D341Med (cell line): Measurements from ENCODE around the gene FBP2.
"Not testable (repeated sequence)": the region's sequence is repeated elsewhere in the genome, so short reads cannot be mapped to it uniquely, and the experiment has no call there.

ENCODE experiments used
- DNase-seq: peaks from one replicate; pipeline ENCODE4 v3.0.0; 2012; ENCODE audit warnings: low spot score

The FBP2 gene

GRCh38 chr9:94563548-94563947 lies 30.1 kb downstream of the FBP2 start:
- no peak for DNase-seq

GRCh38 chr9:94560237-94560636 lies 33.4 kb downstream of the FBP2 start:
- DNase-seq: no peak

GRCh38 chr9:94557376-94557775 lies 36.2 kb downstream of the FBP2 start:
- DNase-seq: no peak

- DNase-seq: peak; percentile 83
These were observed 38.9 kb downstream of the FBP2 start, which contains the start of gene PCAT7 for GRCh38 chr9:94554439-94555331. TSS of gene PCAT7 (plus strand) at chr9:94555083.

DNA sequence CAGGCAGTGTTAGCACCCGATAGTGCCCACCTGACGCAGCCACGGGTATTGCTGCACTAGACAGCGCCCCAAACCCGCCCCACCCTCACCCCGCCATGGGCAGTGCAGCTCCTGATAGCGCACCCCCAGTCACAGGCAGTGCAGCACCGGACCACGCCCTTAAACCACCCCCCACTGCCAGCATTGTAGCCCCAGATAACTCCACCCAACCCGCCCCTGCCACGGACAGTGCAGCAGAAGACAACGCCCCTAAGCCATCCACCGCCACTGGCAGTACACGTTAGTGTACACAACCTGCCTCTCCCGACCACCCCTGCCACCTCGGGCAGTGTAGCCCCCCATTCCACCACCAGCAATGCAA lies 39.6 kb downstream of the FBP2 start:
- no peak for DNase-seq

- DNase-seq: no peak
These were observed 40.3 kb downstream of the FBP2 start for GRCh38 chr9:94553029-94553938.

DNA sequence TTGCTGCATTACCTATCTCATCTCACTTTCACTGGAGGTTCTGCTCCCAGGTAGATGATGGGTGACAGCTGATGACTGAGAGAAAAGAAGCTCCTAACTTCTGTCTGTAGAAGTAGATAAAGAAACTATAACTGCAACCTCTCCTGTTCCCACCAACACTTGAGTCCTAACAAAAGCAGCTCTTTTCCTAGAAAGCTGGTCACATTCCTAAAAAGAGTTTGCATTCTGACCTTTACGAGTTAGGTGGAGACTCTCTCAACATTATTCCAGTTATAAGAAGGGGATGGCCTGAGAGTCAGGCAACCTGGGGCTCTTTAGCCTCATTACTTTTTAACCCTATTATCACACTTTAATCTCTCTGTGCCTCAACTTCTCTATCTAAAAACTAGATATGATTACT lies 47.7 kb downstream of the FBP2 start:
- DNase-seq: no peak

- DNase-seq: not testable (repeated sequence)
These were observed 49.3 kb downstream of the FBP2 start for GRCh38 chr9:94544335-94544734.

GRCh38 chr9:94538908-94539307 lies 54.7 kb downstream of the FBP2 start:
- no peak for DNase-seq

- DNase-seq: no peak
These were observed 58.7 kb downstream of the FBP2 start for GRCh38 chr9:94534901-94535300.

DNA sequence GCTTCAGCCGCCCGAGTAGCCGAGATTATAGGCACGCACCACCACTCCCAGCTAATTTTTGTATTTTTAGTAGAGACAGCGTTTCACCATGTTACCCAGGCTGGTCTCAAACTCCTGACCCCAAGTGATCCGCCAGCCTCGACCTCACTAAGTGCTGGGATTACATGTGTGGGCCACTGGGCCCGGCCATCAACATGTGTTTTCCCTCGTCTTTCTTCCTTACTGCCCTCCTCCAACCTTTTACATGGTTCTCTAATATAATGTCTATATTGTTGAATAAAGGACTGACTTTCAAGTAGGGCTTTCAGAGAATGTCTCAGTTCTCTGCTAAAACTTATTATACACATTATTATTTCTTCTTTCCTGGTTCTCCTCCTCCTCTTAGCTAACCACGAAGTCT lies 60.0 kb downstream of the FBP2 start:
- DNase-seq: no peak

GRCh38 chr9:94533155-94533554 lies 60.5 kb downstream of the FBP2 start:
- no peak for DNase-seq

- DNase-seq: no peak
These were observed 64.7 kb downstream of the FBP2 start for GRCh38 chr9:94528886-94529285.

DNA sequence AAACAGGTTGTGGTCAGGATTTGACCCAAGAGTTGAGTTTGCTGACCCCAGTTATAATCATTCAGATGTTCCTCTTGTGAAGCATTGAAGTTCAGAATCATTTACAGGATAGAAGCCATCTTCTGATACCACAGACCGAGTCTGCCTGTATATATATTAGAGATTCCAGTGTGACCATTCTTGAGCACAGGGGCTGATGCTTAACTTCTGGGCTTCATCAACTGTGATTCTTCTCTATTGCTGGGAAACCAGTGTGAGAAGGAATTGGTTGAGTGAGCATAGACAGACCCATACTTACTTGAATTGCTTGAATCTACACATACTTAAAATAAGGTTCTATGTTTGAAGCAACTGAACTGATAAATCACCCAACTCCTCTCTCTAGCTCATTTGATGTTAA lies 66.7 kb downstream of the FBP2 start:
- no peak for DNase-seq

GRCh38 chr9:94526271-94526670 lies 67.4 kb downstream of the FBP2 start:
- no peak for DNase-seq

- DNase-seq: no peak
These were observed 68.1 kb downstream of the FBP2 start for GRCh38 chr9:94525396-94526035.

DNA sequence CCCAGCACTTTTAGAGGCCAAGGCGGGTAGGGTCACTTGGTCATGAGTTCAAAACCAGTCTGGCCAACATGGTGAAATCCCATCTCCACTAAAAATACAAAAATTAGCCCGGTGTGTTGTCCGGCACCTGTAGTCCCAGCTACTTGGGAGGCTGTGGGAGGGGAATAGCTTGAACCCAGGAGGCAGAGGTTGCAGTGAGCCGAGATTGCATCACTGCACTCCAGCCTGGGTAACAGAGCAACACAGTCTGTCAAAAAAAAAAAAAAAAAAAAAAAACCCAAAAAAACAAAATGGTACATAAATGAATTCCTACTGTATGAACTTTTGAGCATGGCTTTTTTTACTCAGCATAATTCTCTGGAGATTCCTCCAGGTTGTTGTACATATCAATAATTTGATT lies 76.4 kb downstream of the FBP2 start:
- DNase-seq: no peak

- no peak for DNase-seq
These were observed 78.9 kb downstream of the FBP2 start for GRCh38 chr9:94514722-94515121.

DNA sequence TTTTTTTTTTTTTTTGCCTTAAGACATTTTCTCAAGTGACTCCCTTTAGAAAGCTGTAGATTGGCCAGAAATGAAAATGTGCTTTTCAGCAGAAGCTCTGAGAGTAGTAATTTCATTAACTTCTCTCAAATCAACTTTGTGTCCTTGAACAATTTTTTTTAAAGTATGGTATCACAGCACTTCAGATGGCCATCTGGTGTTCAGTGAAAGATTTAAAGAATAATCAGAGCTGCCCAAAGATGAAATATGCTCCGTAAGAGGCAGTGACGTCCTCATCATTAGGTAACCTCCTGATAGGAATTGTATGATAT lies 81.7 kb downstream of the FBP2 start:
- DNase-seq: no peak

GRCh38 chr9:94511134-94511954 lies 82.3 kb downstream of the FBP2 start:
- DNase-seq: no peak
